HepG2 (cell line): ENCODE measurements around the gene KCNJ6.

Source experiments
- CTCF ChIP-seq: sonication (generic); formaldehyde crosslinking; IDR thresholded peaks from 2 replicates; pipeline ENCODE4 v1.5.0; 2020; ENCODE audit warnings: mild to moderate bottlenecking, missing genetic modification reagents, moderate library complexity
- HCFC1 ChIP-seq: fragments of 150-350 bp; IDR thresholded peaks from 2 replicates; pipeline ENCODE4 v1.6.1; 2014; ENCODE audit warnings: low read depth, low read length
- KDM1A ChIP-seq: IDR thresholded peaks from 2 replicates; pipeline ENCODE4 v1.6.1; 2016; ENCODE audit warnings: missing compliant biosample characterization
- POLR2A ChIP-seq, 2 experiments: IDR thresholded peaks; 2 replicates each; pipeline ENCODE4 v1.6.1; 2011; ENCODE audit warnings: low read depth in 2 of 2, low read length in 2 of 2, mild to moderate bottlenecking in 1 of 2, moderate library complexity in 1 of 2; ENCODE audit not compliant: insufficient read depth in 1 of 2
- ZNF549 ChIP-seq: sonication (generic); formaldehyde crosslinking; IDR thresholded peaks from 2 replicates; pipeline ENCODE4 v1.5.0; 2020; ENCODE audit warnings: missing genetic modification reagents
- ZUFSP ChIP-seq: sonication (generic); formaldehyde crosslinking; IDR thresholded peaks from 2 replicates; pipeline ENCODE4 v1.9.0; 2021; ENCODE audit warnings: missing genetic modification reagents, mild to moderate bottlenecking, borderline replicate concordance
- TF ChIP-seq, protein P1 (sequence below): sonication (generic); formaldehyde crosslinking; IDR thresholded peaks from 2 replicates; pipeline ENCODE4 v1.5.1; 2020; ENCODE audit warnings: mild to moderate bottlenecking, missing genetic modification reagents, moderate library complexity
- TF ChIP-seq, protein P2 (sequence below): sonication (generic); formaldehyde crosslinking; IDR thresholded peaks from 2 replicates; pipeline ENCODE4 v1.4.0; 2020; ENCODE audit warnings: missing genetic modification reagents, borderline replicate concordance

- TF ChIP-seq CTCF (no peak), POLR2A (IDR thresholded peaks at IDR 0.05; ENCODE audit: insufficient read depth in 1 of 2, low read depth in 2 of 2, low read length in 2 of 2) (no peak), HCFC1 (no peak), ZNF549 (CRISPR knock-in tag) (no peak), KDM1A (CRISPR knock-in tag) (no peak), ZUFSP (CRISPR knock-in tag) (no peak)
- TF ChIP-seq, protein P1, sequence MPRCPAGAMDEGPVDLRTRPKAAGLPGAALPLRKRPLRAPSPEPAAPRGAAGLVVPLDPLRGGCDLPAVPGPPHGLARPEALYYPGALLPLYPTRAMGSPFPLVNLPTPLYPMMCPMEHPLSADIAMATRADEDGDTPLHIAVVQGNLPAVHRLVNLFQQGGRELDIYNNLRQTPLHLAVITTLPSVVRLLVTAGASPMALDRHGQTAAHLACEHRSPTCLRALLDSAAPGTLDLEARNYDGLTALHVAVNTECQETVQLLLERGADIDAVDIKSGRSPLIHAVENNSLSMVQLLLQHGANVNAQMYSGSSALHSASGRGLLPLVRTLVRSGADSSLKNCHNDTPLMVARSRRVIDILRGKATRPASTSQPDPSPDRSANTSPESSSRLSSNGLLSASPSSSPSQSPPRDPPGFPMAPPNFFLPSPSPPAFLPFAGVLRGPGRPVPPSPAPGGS = no peak
- TF ChIP-seq, protein P2, sequence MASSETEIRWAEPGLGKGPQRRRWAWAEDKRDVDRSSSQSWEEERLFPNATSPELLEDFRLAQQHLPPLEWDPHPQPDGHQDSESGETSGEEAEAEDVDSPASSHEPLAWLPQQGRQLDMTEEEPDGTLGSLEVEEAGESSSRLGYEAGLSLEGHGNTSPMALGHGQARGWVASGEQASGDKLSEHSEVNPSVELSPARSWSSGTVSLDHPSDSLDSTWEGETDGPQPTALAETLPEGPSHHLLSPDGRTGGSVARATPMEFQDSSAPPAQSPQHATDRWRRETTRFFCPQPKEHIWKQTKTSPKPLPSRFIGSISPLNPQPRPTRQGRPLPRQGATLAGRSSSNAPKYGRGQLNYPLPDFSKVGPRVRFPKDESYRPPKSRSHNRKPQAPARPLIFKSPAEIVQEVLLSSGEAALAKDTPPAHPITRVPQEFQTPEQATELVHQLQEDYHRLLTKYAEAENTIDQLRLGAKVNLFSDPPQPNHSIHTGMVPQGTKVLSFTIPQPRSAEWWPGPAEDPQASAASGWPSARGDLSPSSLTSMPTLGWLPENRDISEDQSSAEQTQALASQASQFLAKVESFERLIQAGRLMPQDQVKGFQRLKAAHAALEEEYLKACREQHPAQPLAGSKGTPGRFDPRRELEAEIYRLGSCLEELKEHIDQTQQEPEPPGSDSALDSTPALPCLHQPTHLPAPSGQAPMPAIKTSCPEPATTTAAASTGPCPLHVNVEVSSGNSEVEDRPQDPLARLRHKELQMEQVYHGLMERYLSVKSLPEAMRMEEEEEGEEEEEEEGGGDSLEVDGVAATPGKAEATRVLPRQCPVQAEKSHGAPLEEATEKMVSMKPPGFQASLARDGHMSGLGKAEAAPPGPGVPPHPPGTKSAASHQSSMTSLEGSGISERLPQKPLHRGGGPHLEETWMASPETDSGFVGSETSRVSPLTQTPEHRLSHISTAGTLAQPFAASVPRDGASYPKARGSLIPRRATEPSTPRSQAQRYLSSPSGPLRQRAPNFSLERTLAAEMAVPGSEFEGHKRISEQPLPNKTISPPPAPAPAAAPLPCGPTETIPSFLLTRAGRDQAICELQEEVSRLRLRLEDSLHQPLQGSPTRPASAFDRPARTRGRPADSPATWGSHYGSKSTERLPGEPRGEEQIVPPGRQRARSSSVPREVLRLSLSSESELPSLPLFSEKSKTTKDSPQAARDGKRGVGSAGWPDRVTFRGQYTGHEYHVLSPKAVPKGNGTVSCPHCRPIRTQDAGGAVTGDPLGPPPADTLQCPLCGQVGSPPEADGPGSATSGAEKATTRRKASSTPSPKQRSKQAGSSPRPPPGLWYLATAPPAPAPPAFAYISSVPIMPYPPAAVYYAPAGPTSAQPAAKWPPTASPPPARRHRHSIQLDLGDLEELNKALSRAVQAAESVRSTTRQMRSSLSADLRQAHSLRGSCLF (CRISPR knock-in tag) = no peak
Measured at GRCh38 chr21:37797403-37797802, 118.9 kb downstream of the KCNJ6 start.
